WI38 (cell line): ENCODE results near the gene PGPEP1.
A peak's percentile ranks its signal among the peaks of the same experiment; 100 is the strongest.

Source experiments
- H3K4me3 ChIP-seq: 2 replicates; pipeline ENCODE4 v1.5.1; 2011; ENCODE audit warnings: low read depth, mild to moderate bottlenecking, control low read depth, low read length
- TF ChIP-seq, protein P1 (sequence below): IDR thresholded peaks from 2 replicates; pipeline ENCODE4 v1.5.1; 2012; ENCODE audit warnings: low read depth, mild to moderate bottlenecking, control low read depth, low read length

Gene PGPEP1

DNA sequence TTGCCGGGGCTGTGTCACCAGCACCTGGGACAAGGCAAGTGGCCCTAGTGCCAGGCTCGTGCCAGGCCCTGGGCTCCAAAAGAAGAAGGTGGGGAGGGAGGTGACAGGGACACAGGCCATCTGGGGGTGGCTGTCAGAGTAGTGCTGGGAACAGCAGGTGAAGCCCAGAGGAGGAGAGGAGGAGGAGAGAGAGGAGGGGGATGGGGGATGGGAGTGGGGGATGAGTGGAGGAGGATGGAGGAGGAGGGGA, 36.3 kb upstream of the PGPEP1 start:
- TF ChIP-seq, protein P1, sequence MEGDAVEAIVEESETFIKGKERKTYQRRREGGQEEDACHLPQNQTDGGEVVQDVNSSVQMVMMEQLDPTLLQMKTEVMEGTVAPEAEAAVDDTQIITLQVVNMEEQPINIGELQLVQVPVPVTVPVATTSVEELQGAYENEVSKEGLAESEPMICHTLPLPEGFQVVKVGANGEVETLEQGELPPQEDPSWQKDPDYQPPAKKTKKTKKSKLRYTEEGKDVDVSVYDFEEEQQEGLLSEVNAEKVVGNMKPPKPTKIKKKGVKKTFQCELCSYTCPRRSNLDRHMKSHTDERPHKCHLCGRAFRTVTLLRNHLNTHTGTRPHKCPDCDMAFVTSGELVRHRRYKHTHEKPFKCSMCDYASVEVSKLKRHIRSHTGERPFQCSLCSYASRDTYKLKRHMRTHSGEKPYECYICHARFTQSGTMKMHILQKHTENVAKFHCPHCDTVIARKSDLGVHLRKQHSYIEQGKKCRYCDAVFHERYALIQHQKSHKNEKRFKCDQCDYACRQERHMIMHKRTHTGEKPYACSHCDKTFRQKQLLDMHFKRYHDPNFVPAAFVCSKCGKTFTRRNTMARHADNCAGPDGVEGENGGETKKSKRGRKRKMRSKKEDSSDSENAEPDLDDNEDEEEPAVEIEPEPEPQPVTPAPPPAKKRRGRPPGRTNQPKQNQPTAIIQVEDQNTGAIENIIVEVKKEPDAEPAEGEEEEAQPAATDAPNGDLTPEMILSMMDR, result no peak
- H3K4me3 ChIP-seq, result no peak overlapping the region; the same call in 1 of the 2 replicates

DNA sequence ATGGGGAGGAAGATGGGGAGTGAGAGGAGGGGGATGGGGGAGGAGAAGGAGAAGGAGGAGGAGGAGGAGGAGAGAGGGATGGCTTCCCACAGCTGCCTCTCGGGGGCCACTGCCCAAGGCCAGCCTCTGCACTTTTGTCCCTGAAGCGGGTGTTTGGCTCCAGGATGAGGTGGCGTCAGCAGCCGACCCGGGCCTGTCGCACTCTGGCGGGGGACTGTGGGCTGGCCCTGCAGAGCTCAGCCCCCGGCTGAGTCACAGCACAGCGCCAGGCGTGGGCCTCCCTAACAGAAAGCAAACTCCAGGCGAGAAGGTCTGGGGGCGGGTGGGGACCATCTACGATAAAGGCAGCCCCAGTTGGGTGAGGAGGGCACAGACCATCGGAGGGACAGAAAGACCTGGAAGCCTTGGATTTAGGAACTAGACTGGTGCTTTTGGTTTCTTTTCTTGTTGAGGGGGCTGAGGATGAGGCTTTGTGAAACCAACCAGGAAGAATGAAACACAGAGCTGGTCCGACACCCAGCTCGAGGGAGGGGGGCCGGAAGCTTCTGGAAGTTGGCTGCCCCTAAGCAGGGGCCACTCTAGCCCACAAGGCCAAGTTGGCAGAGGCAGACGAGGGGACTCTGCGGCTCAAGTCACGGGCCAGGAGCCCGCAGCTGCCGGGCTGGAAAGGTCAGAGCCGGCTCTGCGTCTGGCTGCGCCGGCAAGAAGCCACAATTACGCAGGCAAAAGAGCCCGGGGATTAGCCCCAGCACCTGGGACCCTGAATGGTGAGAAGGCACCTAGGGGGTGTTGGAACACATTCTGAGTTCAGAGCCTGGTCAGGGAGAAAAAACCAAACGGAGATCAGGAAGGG, 35.7 kb upstream of the PGPEP1 start:
- H3K4me3 ChIP-seq, result peak overlapping the region; percentile 46
- TF ChIP-seq, protein P1, result no peak

DNA sequence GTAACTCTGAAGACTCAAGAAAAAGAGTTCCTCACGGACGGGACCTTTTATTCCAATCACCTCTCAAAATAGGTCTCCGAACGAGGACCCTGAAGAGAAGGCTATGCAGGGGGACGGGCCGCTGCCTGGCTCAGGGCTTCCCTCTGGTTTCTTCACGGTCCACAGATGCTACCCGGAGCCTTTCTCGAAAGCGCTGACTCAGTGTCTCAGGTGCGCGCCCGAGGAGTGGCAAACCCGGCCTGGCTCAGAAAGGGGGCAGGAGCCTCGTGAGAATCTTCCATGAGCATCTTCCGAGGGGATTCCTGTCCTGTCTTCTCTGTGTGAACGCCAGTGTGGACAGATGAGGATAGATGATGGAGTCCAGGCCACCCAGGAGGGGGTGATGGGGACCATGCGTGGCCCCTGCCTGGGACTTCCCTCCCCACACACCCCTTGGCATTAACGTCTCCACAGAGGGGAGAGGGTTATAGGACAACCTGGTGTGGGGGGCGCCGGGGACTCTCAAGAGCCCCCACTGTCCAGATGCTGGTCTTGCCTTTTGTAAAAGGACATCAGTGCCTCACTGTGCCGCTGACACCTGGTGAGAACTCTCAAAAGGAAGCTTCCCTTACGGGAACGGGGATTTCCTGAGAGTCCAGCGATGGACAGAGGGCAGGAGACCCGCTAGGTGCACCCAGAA, 34.0 kb upstream of the PGPEP1 start:
- TF ChIP-seq, protein P1, result no peak
- no peak overlapping the region for H3K4me3 ChIP-seq

DNA sequence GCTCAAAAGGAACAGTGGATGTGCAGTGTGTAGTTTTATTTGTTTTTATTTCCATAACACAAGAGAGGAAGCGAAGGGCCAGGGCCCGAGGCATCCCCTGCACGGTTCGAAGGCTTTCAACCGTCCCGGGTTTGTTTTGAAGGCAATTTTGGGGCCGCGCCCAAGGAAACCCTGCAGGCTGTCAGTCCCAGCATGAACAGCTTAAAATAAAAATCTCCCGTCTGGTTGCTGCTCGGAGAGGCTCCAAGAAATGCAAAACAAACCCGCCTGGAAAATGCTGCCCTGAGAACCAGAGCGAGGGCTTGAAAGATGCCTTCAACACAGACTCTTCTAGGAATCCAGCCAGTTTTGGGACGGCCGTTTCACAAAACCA, 33.5 kb upstream of the PGPEP1 start:
- TF ChIP-seq, protein P1, result no peak
- H3K4me3 ChIP-seq, result no peak overlapping the region

DNA sequence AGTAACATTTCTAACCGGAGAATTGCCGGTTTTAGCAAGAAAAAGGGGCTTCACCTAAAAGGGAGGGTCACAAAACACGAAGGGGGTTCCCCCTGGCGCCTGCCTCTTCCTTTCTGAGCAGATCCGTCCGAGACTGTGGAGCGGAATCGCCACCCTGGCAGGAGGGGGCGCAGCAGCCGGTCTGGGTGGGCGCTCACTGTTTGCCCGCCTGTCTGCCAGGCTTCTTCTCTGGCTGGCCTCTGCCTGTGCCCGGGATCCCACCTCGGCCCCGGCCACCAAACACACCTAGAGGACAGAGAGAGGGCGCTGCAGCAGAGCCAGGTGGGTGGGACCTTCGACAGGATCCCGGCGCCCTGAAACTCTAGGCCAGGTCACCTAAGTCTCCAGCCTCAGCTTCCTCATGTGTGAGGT, 33.1 kb upstream of the PGPEP1 start:
- H3K4me3 ChIP-seq, result no peak overlapping the region
- TF ChIP-seq, protein P1, result no peak

DNA sequence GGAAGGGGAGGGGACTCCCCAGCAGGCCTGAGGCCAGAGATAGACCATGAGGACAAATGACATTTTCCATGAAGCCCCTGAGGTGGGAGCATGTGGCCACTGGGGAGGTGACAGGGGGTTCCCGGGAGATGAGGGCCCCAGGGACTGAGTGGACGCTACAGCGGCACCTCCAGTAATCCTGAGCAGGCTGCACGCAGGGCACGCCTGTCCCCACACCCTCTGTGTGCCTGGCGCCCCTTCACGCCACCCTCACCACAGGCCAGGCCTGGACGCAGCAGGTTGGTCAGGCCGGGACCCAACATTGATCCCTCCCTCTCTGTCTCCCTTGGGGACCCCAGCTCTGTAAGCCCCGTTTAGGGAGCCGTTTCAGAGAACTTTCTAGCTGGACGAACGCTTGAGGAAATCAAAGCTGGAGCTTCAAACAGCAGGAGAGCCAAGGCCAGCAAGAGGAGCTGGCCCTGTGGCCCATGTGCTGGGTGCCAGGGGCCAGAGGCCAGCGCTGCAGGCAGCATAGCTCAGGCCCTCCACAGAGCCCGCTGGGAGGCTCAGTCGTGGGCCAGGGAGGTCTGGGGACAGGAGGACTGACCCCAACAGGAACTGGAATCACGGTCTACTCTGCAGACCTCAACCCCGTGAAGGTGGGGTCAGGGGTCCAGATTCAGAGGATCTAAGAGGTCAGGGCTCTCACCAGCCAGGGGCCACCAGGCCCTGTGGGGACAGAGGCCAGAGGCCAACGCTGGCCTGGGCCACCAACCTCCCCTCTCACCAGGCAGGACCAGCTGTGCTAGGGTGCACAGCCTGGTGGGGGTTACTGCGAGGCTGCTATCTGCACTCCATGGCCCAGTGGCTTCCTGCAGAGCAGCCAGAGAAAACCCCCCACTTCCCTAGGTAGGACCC, 32.1 kb upstream of the PGPEP1 start:
- H3K4me3 ChIP-seq, result no peak overlapping the region
- TF ChIP-seq, protein P1, result no peak
